B cell (primary cell): Measurements from ENCODE around the gene GLYATL1. TPM values are rescaled to one million over a fixed set of nuclear protein-coding genes. Genes with fewer than 3 reads are reported as not detected.

Source experiments
- ATAC-seq: fragments of 200-7000 bp; cut with Tn5 transposase; one replicate; pipeline ENCODE4 v1.10.0; 2021; ENCODE audit warnings: low read depth, mild to moderate bottlenecking, moderate number of reproducible peaks, moderate library complexity
- CTCF ChIA-PET: fragments of 350-600 bp; sonication (Branson Sonifier 250); formaldehyde crosslinking; loops from one replicate; lab custom pipeline; 2021; ENCODE audit warnings: antibody characterized with exemption, inconsistent platforms; lab: Charles Lee
- POLR2A ChIA-PET: fragments of 350-600 bp; sonication (Branson Sonifier 250); formaldehyde crosslinking; loops from one replicate; lab custom pipeline; 2021; ENCODE audit warnings: antibody characterized with exemption; lab: Charles Lee
- DNase-seq: peaks from one replicate; pipeline ENCODE4 v3.0.0; 2013
- H2AFZ ChIP-seq: 2 replicates; pipeline ENCODE4 v1.6.1; 2012; ENCODE audit warnings: mild to moderate bottlenecking, low read depth, low read length; ENCODE audit not compliant: insufficient read depth, poor library complexity, severe bottlenecking
- H3K27ac ChIP-seq, 2 donors: 1 replicate in 1 of 2; 2 replicates in 1 of 2; pipeline ENCODE4 v1.5.1; 2012 to 2013; ENCODE audit warnings: low read length in 2 of 2, mild to moderate bottlenecking in 2 of 2, moderate library complexity in 1 of 2
- H3K27me3 ChIP-seq, 4 experiments: fragments of 200-600 bp in 1 of 4; sonication (generic) in 1 of 4; replicated peaks in 1 of 4; 1 replicate in 2 of 4; 2 replicates in 2 of 4; pipeline versions ENCODE4 v1.6.1 to v1.7.0; 2013 to 2016; ENCODE audit warnings: low read length in 3 of 4, mild to moderate bottlenecking in 2 of 4, mixed read lengths in 1 of 4, moderate library complexity in 1 of 4; ENCODE audit not compliant: insufficient read depth in 4 of 4, control insufficient read depth in 3 of 4; ENCODE audit errors: control extremely low read depth in 1 of 4
- H3K36me3 ChIP-seq, 2 experiments: replicated peaks in 1 of 2; 1 replicate in 1 of 2; 2 replicates in 1 of 2; pipeline versions ENCODE4 v1.6.1 to v1.7.1; 2013; ENCODE audit warnings: low read length in 1 of 2; ENCODE audit not compliant: insufficient read depth in 2 of 2, control insufficient read depth in 1 of 2; ENCODE audit errors: control extremely low read depth in 1 of 2, extremely low read depth in 1 of 2
- H3K4me1 ChIP-seq, 2 donors: fragments of 200-600 bp in 1 of 2; sonication (generic) in 1 of 2; 1 replicate in 1 of 2; 2 replicates in 1 of 2; pipeline versions ENCODE4 v1.5.1 to v1.6.1; 2013 to 2017; ENCODE audit warnings: low read length in 2 of 2; ENCODE audit not compliant: control insufficient read depth in 2 of 2, insufficient read depth in 2 of 2
- H3K4me2 ChIP-seq: replicated peaks from 2 replicates; pipeline ENCODE3; 2012; ENCODE audit warnings: mild to moderate bottlenecking, low read depth, low read length; ENCODE audit not compliant: poor library complexity, severe bottlenecking
- H3K4me3 ChIP-seq, 5 experiments: fragments of 200-600 bp in 1 of 5; sonication (generic) in 1 of 5; 1 replicate in 3 of 5; 2 replicates in 2 of 5; pipeline versions ENCODE4 v1.5.1 to v1.7.0; 2011 to 2016; ENCODE audit warnings: low read length in 4 of 5, mild to moderate bottlenecking in 4 of 5, low read depth in 2 of 5, control low read depth in 1 of 5, moderate library complexity in 1 of 5; ENCODE audit not compliant: insufficient read depth in 1 of 5; ENCODE audit errors: control extremely low read depth in 1 of 5, extremely low read depth in 1 of 5
- H3K79me2 ChIP-seq: fragments of 200-600 bp; sonication (generic); one replicate; pipeline ENCODE4 v1.6.0; 2016; ENCODE audit warnings: low read length; ENCODE audit not compliant: control insufficient read depth, insufficient read depth
- H3K9ac ChIP-seq: fragments of 200-600 bp; sonication (generic); 2 replicates; pipeline ENCODE4 v1.6.1; 2017; ENCODE audit warnings: mild to moderate bottlenecking, low read length, moderate library complexity
- H3K9me3 ChIP-seq, 3 donors: one replicate each; pipeline versions ENCODE4 v1.6.1 to v1.7.1; 2013; ENCODE audit warnings: low read length in 2 of 3; ENCODE audit not compliant: control insufficient read depth in 2 of 3, insufficient read depth in 1 of 3; ENCODE audit errors: control extremely low read depth in 1 of 3
- H4K20me1 ChIP-seq: 2 replicates; pipeline ENCODE4 v1.6.0; 2012; ENCODE audit warnings: mild to moderate bottlenecking, low read length; ENCODE audit not compliant: insufficient read depth, control insufficient read depth, poor library complexity, severe bottlenecking
- H3K27ac Mint-ChIP-seq: one replicate; pipeline ENCODE4 v1.8.0; 2021; ENCODE audit warnings: mixed read lengths
- H3K27me3 Mint-ChIP-seq: one replicate; pipeline ENCODE4 v1.8.0; 2021; ENCODE audit warnings: mixed read lengths
- H3K4me1 Mint-ChIP-seq: one replicate; pipeline ENCODE4 v1.8.0; 2021; ENCODE audit warnings: mixed read lengths
- H3K4me3 Mint-ChIP-seq: one replicate; pipeline ENCODE4 v1.8.0; 2021; ENCODE audit warnings: mixed read lengths
- H3K9me3 Mint-ChIP-seq: one replicate; pipeline ENCODE4 v1.8.0; 2022; ENCODE audit warnings: mixed read lengths; ENCODE audit not compliant: insufficient read depth
- CTCF ChIP-seq: fragments of 200-600 bp; IDR thresholded peaks from one replicate; pipeline ENCODE4 v1.8.0; 2022; ENCODE audit warnings: antibody characterized with exemption, mild to moderate bottlenecking
- EZH2 ChIP-seq: IDR thresholded peaks from 2 replicates; pipeline ENCODE4 v1.6.1; 2012; ENCODE audit warnings: borderline replicate concordance, low read depth, mild to moderate bottlenecking, moderate library complexity, low read length; ENCODE audit not compliant: insufficient read depth, poor library complexity, severe bottlenecking
- whole genome bisulfite sequencing: methylation state at CpG from one replicate; pipeline ENCODE4 v1.1.5; 2013; ENCODE audit warnings: missing lambda C conversion rate; ENCODE audit not compliant: insufficient coverage; 5-methylcytosine and 5-hydroxymethylcytosine counted together
- intact Hi-C: fragments of 100-400 bp; cut with micrococcal nuclease; formaldehyde crosslinking; loops from one replicate; pipeline ENCODE4 v1.10.0; 2022
- polyA plus RNA-seq: library from polyadenylated mRNA; depleted of rRNA; stranded (reverse); fragments of >200 nt; gene quantifications from 2 replicates; pipeline ENCODE4 v1.2.3, GENCODE V29; 2012
- total RNA-seq, 2 donors: library from RNA; stranded (reverse); fragments of 120-200 nt in 1 of 2; gene quantifications; 1 replicate in 1 of 2; 2 replicates in 1 of 2; pipeline versions ENCODE4 v1.2.3 to v1.2.4, GENCODE V29; 2013 to 2022

Gene GLYATL1
- total and polyA plus RNA-seq, 2 donors (not counting 1 experiment from before 2014, with no cell fraction given) = not detected

- Histone ChIP-seq H3K36me3 (no peaks in the 10 kb centered on the region), H2AFZ (no peak overlapping the region), H3K27ac (no peak overlapping the region), H3K79me2 (no peaks in the 10 kb centered on the region), H3K9ac (no peak overlapping the region), H3K4me2 (no peak overlapping the region), H3K4me1 (no peaks in the 10 kb centered on the region), H3K9me3 (no peaks in the 10 kb centered on the region), H4K20me1 (no peaks in the 10 kb centered on the region), H3K4me3 (no peak overlapping the region), H3K27me3 (no peaks in the 10 kb centered on the region)
- TF ChIP-seq EZH2 (no peak), CTCF (no peak)
- CTCF ChIA-PET = interaction anchor here (1.3 kb wide), 1 partner anchor 12 kb away, joined by 4 read pairs; no protein-coding TSS in a partner anchor
- DNase-seq = no peak
- intact Hi-C loops = no loop called here
- POLR2A ChIA-PET = no interaction called here
- no peak for ATAC-seq
- H3K9me3 Mint-ChIP-seq = no peaks in the 10 kb centered on the region
- no peaks in the 10 kb centered on the region for H3K4me1 Mint-ChIP-seq
- H3K27me3 Mint-ChIP-seq = peaks cover 3% of the 10 kb centered on the region
- H3K27ac Mint-ChIP-seq = no peak overlapping the region
- no peak overlapping the region for H3K4me3 Mint-ChIP-seq
Measured at GRCh38 chr11:58945663-58946062, 6.4 kb downstream of the GLYATL1 start.

GRCh38 chr11:58949184-58949583 lies 9.9 kb downstream of the GLYATL1 start:
- ChIA-PET POLR2A (no interaction called here), CTCF (interaction anchor here (0.8 kb wide), 1 partner anchor 10 kb away, joined by 3 read pairs; the partner anchor contains the start of gene GLYATL1)
- Mint-ChIP-seq H3K4me1 (no peaks in the 10 kb centered on the region), H3K4me3 (no peak overlapping the region), H3K9me3 (no peaks in the 10 kb centered on the region), H3K27me3 (no peaks in the 10 kb centered on the region), H3K27ac (no peak overlapping the region)
- Histone ChIP-seq H2AFZ (no peak overlapping the region), H3K9me3 (no peaks in the 10 kb centered on the region), H4K20me1 (no peaks in the 10 kb centered on the region), H3K4me1 (no peaks in the 10 kb centered on the region), H3K27ac (no peak overlapping the region), H3K27me3 (no peaks in the 10 kb centered on the region), H3K4me3 (no peak overlapping the region), H3K79me2 (no peaks in the 10 kb centered on the region), H3K9ac (no peak overlapping the region), H3K36me3 (no peaks in the 10 kb centered on the region), H3K4me2 (no peak overlapping the region)
- DNase-seq = no peak
- no peak for TF ChIP-seq CTCF
- intact Hi-C loops = no loop called here
- ATAC-seq = no peak
- WGBS = 100% methylated on average over 1 of the region's 3 CpGs
